Sigmoid colon (tissue), 7 donors: ENCODE results near the gene DAGLB. TPM values are rescaled to one million over a fixed set of nuclear protein-coding genes. Genes with fewer than 3 reads are reported as not detected.

Experiments
- DNase-seq: peaks from one replicate; pipeline ENCODE4 v3.0.0-alpha.2; 2019
- H3K27ac ChIP-seq, 4 donors: fragments of 200-600 bp; sonication (generic); one replicate each; pipeline ENCODE4 v1.5.1; 2016 to 2019; ENCODE audit warnings: mild to moderate bottlenecking in 1 of 4
- H3K27me3 ChIP-seq, 3 donors: fragments of 200-600 bp; sonication (generic); one replicate each; pipeline ENCODE4 v1.5.1; 2019; ENCODE audit warnings: mild to moderate bottlenecking in 1 of 3
- H3K36me3 ChIP-seq, 4 donors: fragments of 200-600 bp; sonication (generic); one replicate each; pipeline ENCODE4 v1.5.1; 2016 to 2019
- H3K4me1 ChIP-seq, 4 donors: fragments of 200-600 bp; sonication (generic); one replicate each; pipeline ENCODE4 v1.5.1; 2017 to 2019
- H3K4me3 ChIP-seq, 4 donors: fragments of 200-600 bp; sonication (generic); one replicate each; pipeline ENCODE4 v1.5.1; 2017 to 2019; ENCODE audit warnings: mild to moderate bottlenecking in 2 of 4, moderate library complexity in 1 of 4
- H3K9me3 ChIP-seq, 4 donors: fragments of 200-600 bp in 3 of 4; sonication (generic) in 3 of 4; one replicate each; pipeline versions ENCODE4 v1.5.1 to v1.6.1; 2013 to 2019
- EP300 ChIP-seq, 4 donors: sonication (generic); formaldehyde crosslinking; IDR thresholded peaks; one replicate each; pipeline ENCODE4 v1.6.1; 2017; ENCODE audit warnings: antibody characterized with exemption in 4 of 4
- POLR2A ChIP-seq, 2 donors: fragments of 450-650 bp; IDR thresholded peaks; one replicate each; pipeline ENCODE4 v1.6.1; 2016; ENCODE audit warnings: antibody characterized with exemption in 2 of 2, mild to moderate bottlenecking in 2 of 2, moderate library complexity in 2 of 2
- POLR2AphosphoS5 ChIP-seq, 4 donors: sonication (generic); formaldehyde crosslinking; IDR thresholded peaks; one replicate each; pipeline ENCODE4 v1.6.1; 2017; ENCODE audit warnings: antibody characterized with exemption in 4 of 4
- WGBS, 2 donors: extraction: QIAGEN DNeasy Blood & Tissue Kit; methylation state at CpG; one replicate each; pipeline ENCODE4 v1.1.7; 2013; 5-methylcytosine and 5-hydroxymethylcytosine counted together
- intact Hi-C: fragments of 100-400 bp; cut with DNase I; formaldehyde crosslinking; loops from one replicate; pipeline ENCODE4 v1.15.1; 2023
- polyA plus RNA-seq, 3 donors: library from polyadenylated mRNA; stranded (reverse); fragments of 200-250 nt; gene quantifications; one replicate each; pipeline ENCODE4 v1.2.3, GENCODE V29; 2013
- total RNA-seq, 4 donors: library from RNA; depleted of rRNA; stranded (reverse); fragments of >200 nt; gene quantifications; one replicate each; pipeline ENCODE4 v1.1.0, GENCODE V29; 2016
- TF ChIP-seq, protein P1 (sequence below), 4 experiments: fragments of 450-650 bp in 3 of 4; fragments of 200-600 bp in 1 of 4; IDR thresholded peaks; one replicate each; pipeline ENCODE4 v1.5.1; 2016 to 2019; ENCODE audit warnings: antibody characterized with exemption in 4 of 4, mild to moderate bottlenecking in 3 of 4, moderate library complexity in 2 of 4
- donor health status: healthy with polysubstance abuse.
- donor health status: Bipolar disorder and iron deficiency.
- donor health status: healthy.

Gene DAGLB
- total and polyA plus RNA-seq, 7 donors = 3.0 to 11.7 (median 7.7) TPM

DNA sequence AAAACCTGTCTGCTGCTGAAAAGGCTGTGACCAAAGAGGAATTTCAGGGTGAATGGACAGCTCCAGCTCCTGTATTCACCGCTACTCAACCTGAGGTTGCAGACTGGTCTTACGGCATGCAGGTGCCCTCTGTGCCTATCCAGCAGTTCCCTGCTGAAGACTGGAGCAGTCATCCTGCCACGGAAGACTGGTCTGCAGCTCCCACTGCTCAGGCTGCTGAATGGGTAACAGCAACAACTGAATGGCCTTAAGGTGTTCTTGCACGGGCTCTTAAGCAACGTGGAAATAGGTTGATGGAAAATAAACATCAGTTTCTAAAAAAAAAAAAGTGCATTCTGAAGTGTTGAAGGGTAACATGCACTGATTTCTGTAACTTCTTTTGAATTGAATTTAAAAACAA, 82.3 kb downstream of the DAGLB start:
- no peak overlapping the region for H3K27ac ChIP-seq
- H3K9me3 ChIP-seq = no peaks in the 10 kb centered on the region
- DNase-seq = no peak
- TF ChIP-seq POLR2AphosphoS5 (IDR thresholded peaks at IDR 0.05) (no peak), EP300 (IDR thresholded peaks at IDR 0.05) (no peak), POLR2A (IDR thresholded peaks at IDR 0.05) (no peak)
- TF ChIP-seq, protein P1, sequence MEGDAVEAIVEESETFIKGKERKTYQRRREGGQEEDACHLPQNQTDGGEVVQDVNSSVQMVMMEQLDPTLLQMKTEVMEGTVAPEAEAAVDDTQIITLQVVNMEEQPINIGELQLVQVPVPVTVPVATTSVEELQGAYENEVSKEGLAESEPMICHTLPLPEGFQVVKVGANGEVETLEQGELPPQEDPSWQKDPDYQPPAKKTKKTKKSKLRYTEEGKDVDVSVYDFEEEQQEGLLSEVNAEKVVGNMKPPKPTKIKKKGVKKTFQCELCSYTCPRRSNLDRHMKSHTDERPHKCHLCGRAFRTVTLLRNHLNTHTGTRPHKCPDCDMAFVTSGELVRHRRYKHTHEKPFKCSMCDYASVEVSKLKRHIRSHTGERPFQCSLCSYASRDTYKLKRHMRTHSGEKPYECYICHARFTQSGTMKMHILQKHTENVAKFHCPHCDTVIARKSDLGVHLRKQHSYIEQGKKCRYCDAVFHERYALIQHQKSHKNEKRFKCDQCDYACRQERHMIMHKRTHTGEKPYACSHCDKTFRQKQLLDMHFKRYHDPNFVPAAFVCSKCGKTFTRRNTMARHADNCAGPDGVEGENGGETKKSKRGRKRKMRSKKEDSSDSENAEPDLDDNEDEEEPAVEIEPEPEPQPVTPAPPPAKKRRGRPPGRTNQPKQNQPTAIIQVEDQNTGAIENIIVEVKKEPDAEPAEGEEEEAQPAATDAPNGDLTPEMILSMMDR (IDR thresholded peaks at IDR 0.05) = no peak
- no peaks in the 10 kb centered on the region for H3K27me3 ChIP-seq
- H3K4me1 ChIP-seq = no peaks in the 10 kb centered on the region
- WGBS, 2 donors = 38 to 72% methylated on average over 5 of the region's 5 CpGs
- no peak overlapping the region for H3K4me3 ChIP-seq
- intact Hi-C loops = no loop called here
- no peaks in the 10 kb centered on the region for H3K36me3 ChIP-seq

- H3K4me3 ChIP-seq = no peak overlapping the region
- H3K27ac ChIP-seq = no peak overlapping the region
- H3K9me3 ChIP-seq = no peaks in the 10 kb centered on the region
- no peaks in the 10 kb centered on the region for H3K4me1 ChIP-seq
- no peaks in the 10 kb centered on the region for H3K27me3 ChIP-seq
- 70 to 79% methylated on average over 5 of the region's 5 CpGs for WGBS, 2 donors
- TF ChIP-seq, protein P1 (IDR thresholded peaks at IDR 0.05) = no peak
- no peak for TF ChIP-seq EP300 (IDR thresholded peaks at IDR 0.05)
- no peak for TF ChIP-seq POLR2A (IDR thresholded peaks at IDR 0.05)
- no peak for TF ChIP-seq POLR2AphosphoS5 (IDR thresholded peaks at IDR 0.05)
- DNase-seq = no peak
- intact Hi-C loops = no loop called here
- H3K36me3 ChIP-seq = no peaks in the 10 kb centered on the region
Observed at GRCh38 chr7:6360841-6361240, 86.9 kb downstream of the DAGLB start.

DNA sequence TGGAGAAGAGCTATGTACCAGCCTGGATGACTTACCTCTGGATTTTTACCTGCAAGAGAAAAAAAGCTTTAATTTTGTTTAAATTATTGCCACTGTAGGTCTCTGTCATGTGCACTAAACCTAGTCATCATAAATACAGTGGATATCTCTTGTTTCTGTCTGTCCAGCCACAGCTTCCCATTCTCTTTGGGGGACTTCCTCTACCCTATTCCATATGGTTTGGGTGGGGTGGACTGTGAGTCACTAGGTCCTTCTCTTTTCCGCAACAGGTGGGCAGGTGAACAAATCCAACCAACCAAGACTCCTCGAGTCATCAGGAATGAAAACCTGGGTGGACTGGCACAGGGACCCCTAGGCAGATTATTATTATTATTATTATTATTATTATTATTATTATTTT, 88.0 kb downstream of the DAGLB start:
- 86 to 95% methylated on average over 2 of the region's 2 CpGs for WGBS, 2 donors
- H3K4me3 ChIP-seq = no peak overlapping the region
- H3K27ac ChIP-seq = no peak overlapping the region
- H3K4me1 ChIP-seq = no peaks in the 10 kb centered on the region
- no peaks in the 10 kb centered on the region for H3K36me3 ChIP-seq
- intact Hi-C loops = no loop called here
- DNase-seq = no peak
- H3K9me3 ChIP-seq = no peaks in the 10 kb centered on the region
- TF ChIP-seq POLR2AphosphoS5 (IDR thresholded peaks at IDR 0.05) (no peak), EP300 (IDR thresholded peaks at IDR 0.05) (no peak), POLR2A (IDR thresholded peaks at IDR 0.05) (no peak)
- TF ChIP-seq, protein P1 (IDR thresholded peaks at IDR 0.05) = no peak
- H3K27me3 ChIP-seq = no peaks in the 10 kb centered on the region

Other genes starting within 250 kb of the DAGLB start
- gene CYTH3, start 175.3 kb downstream of the DAGLB start, total RNA-seq = 10 to 100 TPM; 27.1 to 34.8 (median 29.3) TPM
- gene CYTH3, start 175.3 kb downstream of the DAGLB start, polyA plus RNA-seq = 10 to 100 TPM in 1 of 3 donors, 1 to 10 TPM in 2; 6.5 to 10.1 (median 9.0) TPM
- gene FAM220A, start 99.0 kb downstream of the DAGLB start, total RNA-seq = 10 to 100 TPM; 13.3 to 21.9 (median 20.3) TPM
- 10 to 100 TPM in 2 of 3 donors, 1 to 10 TPM in 1; 8.9 to 13.6 (median 10.2) TPM for gene FAM220A, start 99.0 kb downstream of the DAGLB start, polyA plus RNA-seq
- gene RAC1, start 73.4 kb downstream of the DAGLB start, total RNA-seq = 100 to 1,000 TPM; 117 to 170 (median 140) TPM
- gene RAC1, start 73.4 kb downstream of the DAGLB start, polyA plus RNA-seq = 100 to 1,000 TPM; 286 to 382 (median 352) TPM
- gene KDELR2, start 36.2 kb upstream of the DAGLB start, total RNA-seq = 10 to 100 TPM; 42.4 to 72.0 (median 60.5) TPM
- gene KDELR2, start 36.2 kb upstream of the DAGLB start, polyA plus RNA-seq = 100 to 1,000 TPM in 1 of 3 donors, 10 to 100 TPM in 2; 59.9 to 136 (median 80.5) TPM
- not detected for gene GRID2IP, start 103.5 kb upstream of the DAGLB start, total RNA-seq
- under 1 TPM in 2 of 3 donors, not detected in 1; 0.23 to 0.39 TPM for gene GRID2IP, start 103.5 kb upstream of the DAGLB start, polyA plus RNA-seq
- 10 to 100 TPM; 51.0 to 73.6 (median 61.8) TPM for gene ZDHHC4, start 129.5 kb upstream of the DAGLB start, total RNA-seq
- gene ZDHHC4, start 129.5 kb upstream of the DAGLB start, polyA plus RNA-seq = 10 to 100 TPM; 32.4 to 38.8 (median 33.6) TPM
- gene INTS15, start 142.1 kb upstream of the DAGLB start, total RNA-seq = 10 to 100 TPM; 16.3 to 30.2 (median 23.1) TPM
- 10 to 100 TPM; 10.4 to 18.1 (median 13.2) TPM for gene INTS15, start 142.1 kb upstream of the DAGLB start, polyA plus RNA-seq
- gene ZNF853, start 167.7 kb upstream of the DAGLB start, total RNA-seq = 10 to 100 TPM; 20.0 to 36.0 (median 24.8) TPM
- 1 to 10 TPM in 2 of 3 donors, under 1 TPM in 1; 0.69 to 2.3 (median 1.8) TPM for gene ZNF853, start 167.7 kb upstream of the DAGLB start, polyA plus RNA-seq
- 10 to 100 TPM; 10.2 to 49.6 (median 17.2) TPM for gene ZNF316, start 189.4 kb upstream of the DAGLB start, total RNA-seq
- gene ZNF316, start 189.4 kb upstream of the DAGLB start, polyA plus RNA-seq = 10 to 100 TPM in 1 of 3 donors, 1 to 10 TPM in 2; 3.6 to 17.3 (median 5.3) TPM